DMS 273 (cell line): ENCODE results near the gene ITPR2.
A peak's percentile ranks its signal among the peaks of the same experiment; 100 is the strongest.

ENCODE experiments used
- DNase-seq: peaks from one replicate; lab custom pipeline; 2025; ENCODE audit not compliant: unreplicated experiment; lab: John Stamatoyannopoulos, UW

ITPR2 gene

DNA sequence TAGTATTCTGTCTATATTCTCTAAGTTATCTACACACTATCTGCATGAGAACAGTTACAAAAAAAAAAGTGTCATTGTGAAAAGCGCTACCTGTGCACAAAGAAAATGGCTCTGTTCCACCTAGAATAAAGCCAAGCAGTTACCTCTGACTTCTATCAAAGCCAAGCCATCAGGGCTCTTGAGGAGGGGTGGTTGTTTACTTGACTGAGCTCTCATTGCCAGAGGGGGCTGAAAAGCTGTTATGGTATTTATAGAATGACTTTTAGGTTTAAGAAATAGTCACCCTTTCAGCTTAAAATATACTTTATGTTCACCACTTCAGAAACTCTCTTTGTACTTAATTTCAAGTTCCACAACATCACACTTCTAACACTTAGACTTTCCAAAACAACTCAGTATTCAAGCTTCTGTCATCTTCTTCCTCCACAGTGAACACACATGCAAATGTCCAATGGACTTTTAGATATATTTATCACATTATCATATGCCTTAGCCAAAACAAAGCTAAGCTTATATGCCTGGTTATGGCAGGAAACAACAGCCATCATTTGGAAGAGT is 7.5 kb downstream of the ITPR2 start:
- DNase-seq, result no peak

DNA sequence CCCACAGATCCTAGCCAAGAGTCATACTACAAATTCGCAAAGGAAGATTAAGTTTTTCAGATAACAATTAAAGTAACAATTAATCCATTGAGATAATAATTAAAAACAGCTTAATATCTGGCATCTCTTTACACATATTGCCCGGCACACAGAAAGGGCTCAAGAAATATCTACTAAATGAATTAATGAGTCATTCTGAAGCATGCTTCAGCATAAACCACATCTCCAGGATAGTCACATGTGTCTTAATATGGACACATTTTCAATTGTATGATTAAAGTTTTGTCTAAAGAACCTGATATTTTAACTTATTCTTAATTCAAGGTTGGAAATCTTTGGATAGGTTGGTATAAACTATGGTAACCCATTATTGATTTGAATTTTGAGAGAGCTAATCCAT is 9.6 kb downstream of the ITPR2 start:
- DNase-seq, result no peak

DNA sequence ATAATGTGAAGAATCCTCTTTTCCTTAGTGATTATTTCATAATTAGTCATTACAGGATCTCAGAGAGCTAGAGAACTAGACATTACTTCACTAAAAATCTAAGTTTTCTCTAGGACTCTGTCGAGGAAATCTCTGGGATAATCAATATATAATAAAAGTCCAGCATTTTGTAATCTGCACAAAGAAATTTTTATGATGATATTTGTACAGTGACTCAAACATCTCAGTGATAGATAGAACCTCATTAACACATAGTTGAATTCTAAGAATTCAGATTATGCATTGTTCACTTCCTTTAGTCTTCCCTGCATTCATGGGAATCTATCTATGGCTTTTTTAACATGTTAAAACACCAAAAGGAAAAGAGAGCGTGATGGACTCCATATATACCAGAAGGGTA is 11.0 kb downstream of the ITPR2 start:
- DNase-seq, result no peak

GRCh38 chr12:26821212-26821701 is 11.7 kb downstream of the ITPR2 start:
- DNase-seq, result peak; percentile 10

DNA sequence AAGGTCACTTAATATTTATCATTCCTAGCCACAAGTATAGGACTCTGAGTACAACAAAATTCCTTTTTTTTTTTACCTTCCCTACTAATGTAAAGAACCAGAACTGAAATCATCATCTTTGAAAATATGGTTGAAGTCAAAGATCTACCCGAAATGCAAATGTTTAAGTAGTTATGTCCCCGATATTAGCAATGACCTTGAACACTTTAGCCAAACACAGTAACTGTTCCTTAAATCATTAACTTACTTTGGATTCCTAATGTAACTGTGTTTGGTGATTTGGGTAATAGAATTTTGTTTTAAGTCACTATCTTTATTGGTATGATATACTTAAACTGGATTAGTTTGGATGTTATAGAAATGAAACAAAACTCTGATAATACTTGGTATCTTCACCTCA is 14.4 kb downstream of the ITPR2 start:
- DNase-seq, result no peak

DNA sequence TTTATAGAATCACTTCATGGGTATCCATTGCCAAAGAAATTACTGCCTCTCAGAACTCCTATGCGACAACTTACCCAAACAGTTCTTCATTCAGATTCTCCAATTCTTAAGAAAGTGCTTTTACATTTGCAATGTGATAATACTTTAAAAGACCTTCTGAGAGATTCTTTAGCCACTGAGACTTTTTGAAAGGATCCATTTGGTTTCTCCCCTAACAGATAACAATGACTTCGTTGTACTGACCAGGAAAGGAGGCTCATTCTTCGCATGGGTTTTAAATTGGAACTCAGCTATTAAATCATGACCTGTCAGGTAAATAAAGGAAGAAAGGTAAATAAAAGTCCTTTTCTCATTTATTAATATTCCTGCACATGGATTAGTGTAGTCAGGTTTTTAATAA is 14.8 kb downstream of the ITPR2 start:
- no peak for DNase-seq

- DNase-seq, result no peak
Measured at GRCh38 chr12:26817183-26817591, 15.8 kb downstream of the ITPR2 start.

DNA sequence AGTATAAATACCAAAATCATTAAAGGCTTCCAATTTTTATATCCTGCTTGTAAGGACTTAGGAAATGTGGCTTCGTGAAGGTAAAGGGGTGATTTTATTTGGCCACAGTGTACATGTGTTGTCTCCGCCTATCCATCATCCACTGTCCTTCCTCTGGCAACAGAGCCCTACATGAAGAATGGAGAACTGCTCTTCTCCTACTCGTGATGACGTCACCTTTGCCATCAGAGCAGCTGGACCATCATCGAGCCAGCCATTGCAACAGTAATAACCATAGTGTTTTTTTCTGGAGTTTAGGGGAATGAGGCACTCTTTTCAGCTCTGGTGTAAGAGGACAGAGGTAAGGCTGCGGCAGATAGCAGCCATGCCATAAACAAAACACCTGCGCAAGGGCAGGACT is 19.2 kb downstream of the ITPR2 start:
- DNase-seq, result no peak

DNA sequence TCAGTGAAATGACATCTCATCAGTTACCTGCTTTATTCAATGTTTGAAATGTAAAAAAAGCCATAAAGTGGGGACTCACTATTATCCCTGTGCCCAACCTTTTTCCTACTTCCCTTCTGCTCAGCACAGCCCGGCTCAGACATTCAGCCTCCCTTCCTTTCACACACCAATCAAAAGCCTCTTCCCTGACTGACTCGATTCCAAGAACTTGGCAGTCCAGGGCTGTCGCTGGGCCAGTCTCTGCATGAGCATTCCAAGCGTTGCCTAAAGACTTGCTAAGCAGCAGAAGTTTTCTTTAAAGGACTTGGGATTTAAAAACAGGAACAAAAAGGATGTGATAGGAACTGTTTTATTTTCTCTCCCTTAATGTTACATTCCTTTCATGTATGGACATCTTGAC is 22.7 kb downstream of the ITPR2 start:
- DNase-seq, result peak; percentile 50

DNA sequence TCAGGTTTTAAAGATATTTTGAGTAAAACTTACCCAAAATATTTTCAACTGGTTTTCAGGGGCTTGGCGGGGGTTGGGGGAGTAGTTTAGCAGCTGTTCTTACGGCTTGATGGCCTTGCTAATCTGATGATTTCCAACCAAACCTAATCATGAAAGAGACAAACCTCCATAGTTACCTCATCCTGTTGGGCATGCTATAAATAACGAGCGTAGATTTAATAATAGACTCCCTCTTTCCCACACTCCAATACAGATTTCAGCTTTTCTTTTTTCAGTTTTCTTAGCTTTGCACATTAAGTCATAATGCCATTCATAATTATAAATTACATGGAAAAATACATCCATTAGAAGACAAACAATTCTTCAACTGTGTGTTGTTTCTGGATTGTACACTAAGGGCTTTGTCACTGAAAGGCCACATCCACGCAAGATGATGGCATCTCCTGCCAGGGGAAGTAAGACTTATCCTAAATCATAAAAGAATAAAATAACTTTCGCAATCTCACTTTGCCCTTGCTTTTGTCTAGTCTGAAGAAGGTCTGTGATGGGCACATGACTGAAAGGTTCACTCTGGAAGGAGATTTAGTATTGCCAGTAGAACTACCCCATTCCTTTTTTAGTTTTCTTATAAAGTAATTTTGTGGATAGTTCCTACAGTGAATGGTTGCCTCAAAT is 23.2 kb downstream of the ITPR2 start:
- DNase-seq, result no peak

DNA sequence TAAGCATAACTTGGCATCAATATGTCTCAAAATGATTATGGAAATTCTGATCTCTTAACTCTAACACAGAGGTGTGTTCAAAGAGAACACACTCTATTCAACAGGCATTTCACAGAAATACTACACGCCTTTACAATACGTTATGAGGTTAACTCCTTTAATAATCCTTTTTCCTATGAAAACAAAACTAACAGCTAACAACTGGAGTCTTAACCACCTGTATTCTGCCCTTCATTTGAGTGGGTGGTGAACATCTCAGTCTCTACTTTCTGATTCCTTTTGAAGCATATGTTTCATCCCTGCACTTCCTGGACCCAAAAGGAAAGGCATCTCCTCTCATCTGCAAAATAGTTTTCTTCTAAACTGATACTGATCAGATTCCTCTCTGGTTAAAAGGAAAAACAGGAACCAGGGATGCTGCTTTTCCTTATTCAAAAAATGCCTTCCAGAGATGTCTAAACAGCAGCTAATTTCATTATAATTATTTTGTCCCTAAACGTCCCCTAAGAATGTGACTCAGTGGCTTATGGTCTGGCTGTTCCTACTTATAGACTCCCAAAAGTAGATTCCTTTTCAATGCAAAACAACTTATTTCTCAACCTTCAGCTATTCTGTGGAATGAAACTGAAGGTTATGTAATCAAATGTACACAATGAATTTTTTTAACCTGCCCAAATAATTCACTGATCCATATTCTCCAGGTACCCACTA is 24.1 kb downstream of the ITPR2 start:
- DNase-seq, result no peak

DNA sequence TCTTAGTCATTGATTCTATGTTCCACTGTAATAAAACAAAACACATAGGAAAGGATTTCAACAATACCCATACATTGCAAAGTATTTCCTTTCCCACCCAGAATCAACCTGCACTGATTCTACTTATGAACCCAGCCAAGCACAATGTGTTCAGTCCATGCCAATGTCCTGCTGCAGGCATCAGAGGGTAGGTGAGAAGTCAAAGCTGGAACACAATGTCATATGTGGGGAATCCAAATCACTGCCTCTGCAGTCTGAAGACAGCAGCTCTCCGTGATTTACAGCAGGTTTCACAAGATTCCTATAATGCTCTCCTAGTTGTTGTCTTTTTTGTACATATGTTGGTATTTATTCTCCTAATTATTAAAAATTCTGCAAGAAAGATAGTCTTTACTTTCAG is 25.7 kb downstream of the ITPR2 start:
- no peak for DNase-seq

GRCh38 chr12:26806556-26806955 is 26.4 kb downstream of the ITPR2 start:
- DNase-seq, result no peak

DNA sequence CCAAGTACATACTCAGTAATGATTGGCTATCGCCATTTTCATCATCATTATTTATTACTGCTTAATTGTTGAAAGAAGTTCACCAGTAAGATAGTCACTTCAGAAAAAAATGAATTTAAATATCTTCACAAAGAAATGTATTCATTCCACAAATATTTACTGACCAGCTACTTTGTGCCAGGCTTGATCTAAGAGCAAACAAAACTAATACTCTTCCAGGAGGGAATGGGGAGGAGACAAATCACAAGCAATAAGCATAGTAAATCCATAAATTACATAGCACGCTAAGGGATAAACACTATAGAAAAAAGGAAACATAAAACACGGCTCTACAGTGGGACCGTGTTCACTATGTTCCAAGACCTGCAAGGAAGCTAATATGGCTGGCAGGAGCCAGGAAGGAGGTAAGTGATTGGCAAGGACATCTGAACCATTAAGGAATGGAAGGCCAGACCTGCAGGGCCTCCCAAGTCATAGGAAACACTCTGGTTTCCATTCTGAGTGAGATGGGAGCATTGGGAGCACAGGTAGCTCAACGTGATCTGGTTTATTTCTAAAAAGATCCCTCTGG is 27.5 kb downstream of the ITPR2 start:
- DNase-seq, result no peak

DNA sequence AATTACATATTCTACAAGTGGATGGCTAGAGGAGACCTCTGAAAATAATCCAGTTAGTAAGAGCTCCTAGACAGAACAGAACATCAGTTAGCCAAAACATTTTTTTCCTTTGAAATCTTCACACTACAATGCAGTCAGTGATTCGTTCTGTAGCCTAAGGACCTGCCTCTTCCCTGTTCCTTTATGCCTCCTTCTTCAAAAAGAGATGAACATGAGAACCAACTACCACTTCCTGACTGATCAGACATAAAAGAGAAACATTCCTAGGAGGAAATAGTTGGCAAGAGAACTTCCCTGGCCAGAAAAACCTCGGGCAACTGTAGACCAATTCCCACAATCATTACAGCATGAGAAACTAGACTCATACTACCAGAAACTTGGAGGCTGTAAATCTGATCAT is 29.4 kb downstream of the ITPR2 start:
- no peak for DNase-seq

DNA sequence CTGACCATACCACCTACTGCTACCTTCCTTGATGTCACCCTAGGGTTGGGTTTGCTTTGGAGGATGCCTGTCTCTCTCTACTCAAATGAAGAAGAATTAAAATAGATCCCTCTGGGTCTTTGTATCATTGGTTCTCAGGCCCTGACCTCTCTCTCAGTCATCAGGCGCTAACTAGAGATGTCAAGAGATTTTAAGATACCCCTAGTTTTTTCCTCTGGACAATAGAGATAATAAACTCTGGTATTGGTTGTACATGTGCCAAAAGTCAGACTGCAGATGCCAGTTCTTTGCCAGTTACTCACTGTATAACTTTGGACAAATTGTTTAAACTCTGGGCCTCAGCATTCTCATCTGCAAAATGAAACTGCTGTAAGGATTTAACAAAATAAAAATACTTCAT is 31.5 kb downstream of the ITPR2 start:
- DNase-seq, result no peak

DNA sequence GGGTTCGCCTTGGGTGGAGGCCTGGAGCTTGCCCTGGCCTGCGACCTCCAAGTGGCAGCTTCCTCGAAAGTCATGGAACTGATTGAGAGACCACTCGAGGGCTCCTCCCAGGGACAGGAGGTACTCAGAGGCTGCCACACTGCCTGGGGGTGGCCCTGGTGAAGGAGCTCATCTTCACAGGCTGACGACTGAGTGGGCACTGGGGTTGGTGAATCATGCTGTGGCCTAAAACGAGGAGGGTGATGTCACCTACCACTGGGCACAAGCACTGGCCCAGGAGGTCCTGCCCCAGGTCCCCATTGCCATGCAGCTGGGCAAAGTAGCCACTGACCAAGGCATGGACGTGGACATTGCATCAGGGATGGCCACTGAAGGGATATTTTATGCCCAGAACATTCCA is 32.1 kb downstream of the ITPR2 start:
- DNase-seq, result no peak

- DNase-seq, result no peak
Measured at GRCh38 chr12:26800347-26800746, 32.6 kb downstream of the ITPR2 start.

GRCh38 chr12:26799741-26800140 is 33.3 kb downstream of the ITPR2 start:
- DNase-seq, result no peak

DNA sequence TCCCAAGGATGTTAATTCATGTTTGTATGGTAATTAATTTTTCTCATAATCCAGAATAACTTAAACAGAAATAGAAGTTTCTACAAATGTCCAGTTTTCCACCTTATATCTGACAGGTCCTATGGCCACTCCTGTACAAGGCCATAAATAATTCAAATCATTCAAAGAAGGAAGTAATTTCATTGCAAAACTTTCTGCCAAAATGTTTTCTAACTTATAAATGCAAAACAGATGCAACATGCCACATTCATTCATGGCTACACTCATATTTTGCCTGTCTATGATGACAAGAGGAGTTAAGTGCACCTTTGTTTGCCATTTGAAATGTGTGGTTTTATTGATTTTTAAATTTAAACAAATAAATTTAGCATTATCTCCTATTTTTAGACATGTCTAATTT is 34.4 kb downstream of the ITPR2 start:
- no peak for DNase-seq

GRCh38 chr12:26798023-26798422 is 35.0 kb downstream of the ITPR2 start:
- DNase-seq, result peak; percentile 30

DNA sequence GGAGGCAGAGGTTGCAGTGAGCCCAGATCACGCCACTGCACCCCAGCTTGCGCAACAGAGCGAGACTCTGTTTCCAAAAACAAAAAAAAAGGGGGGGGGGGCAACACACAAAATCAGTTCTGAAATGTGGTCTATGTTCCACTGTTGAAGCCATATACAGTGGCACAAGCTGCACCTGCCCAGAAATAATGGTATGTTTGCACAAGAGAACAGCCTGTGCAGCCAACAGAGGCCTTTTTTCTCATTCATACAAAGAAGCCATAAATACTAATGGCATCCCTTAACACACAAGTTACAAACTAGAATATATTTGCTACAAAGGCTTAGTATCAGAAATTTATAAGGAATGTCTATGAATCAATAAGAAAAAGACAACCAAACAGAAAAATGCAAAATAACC is 37.1 kb downstream of the ITPR2 start:
- DNase-seq, result no peak
